H1 (cell line): ENCODE results near the gene CD180.

Experiments
- EZH2 ChIP-seq: fragments of 200-600 bp; sonication (generic); IDR thresholded peaks from 2 replicates; pipeline ENCODE4 v1.7.1; 2012; ENCODE audit warnings: low read depth, mild to moderate bottlenecking, moderate library complexity, low read length, inconsistent platforms; ENCODE audit not compliant: severe bottlenecking
- JUND ChIP-seq: IDR thresholded peaks from 2 replicates; pipeline ENCODE4 v1.6.1; 2011; ENCODE audit warnings: mild to moderate bottlenecking, improper control_type of control experiment, low read length
- POLR2A ChIP-seq, 2 experiments: IDR thresholded peaks; 1 replicate in 1 of 2; 2 replicates in 1 of 2; pipeline ENCODE4 v1.6.1; 2011; ENCODE audit warnings: low read depth in 2 of 2, low read length in 2 of 2, mild to moderate bottlenecking in 2 of 2; ENCODE audit errors: control extremely low read depth in 1 of 2
- YY1 ChIP-seq: IDR thresholded peaks from 2 replicates; pipeline ENCODE4 v1.6.1; 2011; ENCODE audit warnings: low read depth, mild to moderate bottlenecking, low read length

DNA sequence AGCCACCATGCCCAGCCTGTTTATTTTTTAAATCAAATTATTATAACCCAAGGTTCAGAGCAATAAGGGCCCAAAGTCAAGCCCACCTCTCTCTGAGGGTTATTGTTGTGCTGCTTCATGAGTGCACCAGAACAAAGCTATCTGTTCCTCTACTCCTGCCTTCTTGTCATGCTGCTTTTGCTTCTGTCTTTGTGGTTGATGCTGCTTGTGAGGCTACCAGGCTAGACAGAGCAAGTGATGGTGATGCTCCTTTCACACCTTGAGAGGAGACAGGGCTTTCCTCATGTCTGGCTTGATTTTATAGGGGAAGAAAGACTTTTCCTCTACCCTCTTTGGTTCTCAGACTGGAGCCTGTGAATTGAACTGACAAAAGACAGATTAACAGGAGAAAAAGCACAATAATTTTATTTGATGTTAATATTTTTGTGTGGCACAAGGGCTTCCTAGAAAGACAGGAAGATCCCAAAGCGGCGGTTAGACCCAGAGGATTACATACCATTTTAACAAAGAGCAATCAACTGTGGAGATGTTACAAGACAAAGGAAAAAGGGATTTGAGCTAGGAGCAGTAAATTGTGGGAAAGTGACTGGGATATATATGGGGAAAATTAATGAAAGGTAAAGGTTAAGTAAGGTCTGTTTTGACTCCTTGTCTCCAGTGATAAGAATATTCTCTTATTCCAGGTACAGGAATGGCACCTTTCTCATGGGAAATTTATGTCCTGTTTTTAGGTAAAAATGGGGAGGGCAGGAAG lies 4.4 kb upstream of the CD180 start:
- TF ChIP-seq YY1 (no peak), JUND (no peak), POLR2A (IDR thresholded peaks at IDR 0.05; ENCODE audit: control extremely low read depth in 1 of 2, low read depth in 2 of 2, low read length in 2 of 2) (no peak), EZH2 (no peak)
